ENCODE measurements around the gene LHX3.

LHX3 gene

GRCh38 chr9:136225748-136226679 lies 21.1 kb upstream of the LHX3 start:
- peak; percentile 55 for DNase-seq

GRCh38 chr9:136225366-136225747 lies 20.4 kb upstream of the LHX3 start:
- no peak for DNase-seq

DNA sequence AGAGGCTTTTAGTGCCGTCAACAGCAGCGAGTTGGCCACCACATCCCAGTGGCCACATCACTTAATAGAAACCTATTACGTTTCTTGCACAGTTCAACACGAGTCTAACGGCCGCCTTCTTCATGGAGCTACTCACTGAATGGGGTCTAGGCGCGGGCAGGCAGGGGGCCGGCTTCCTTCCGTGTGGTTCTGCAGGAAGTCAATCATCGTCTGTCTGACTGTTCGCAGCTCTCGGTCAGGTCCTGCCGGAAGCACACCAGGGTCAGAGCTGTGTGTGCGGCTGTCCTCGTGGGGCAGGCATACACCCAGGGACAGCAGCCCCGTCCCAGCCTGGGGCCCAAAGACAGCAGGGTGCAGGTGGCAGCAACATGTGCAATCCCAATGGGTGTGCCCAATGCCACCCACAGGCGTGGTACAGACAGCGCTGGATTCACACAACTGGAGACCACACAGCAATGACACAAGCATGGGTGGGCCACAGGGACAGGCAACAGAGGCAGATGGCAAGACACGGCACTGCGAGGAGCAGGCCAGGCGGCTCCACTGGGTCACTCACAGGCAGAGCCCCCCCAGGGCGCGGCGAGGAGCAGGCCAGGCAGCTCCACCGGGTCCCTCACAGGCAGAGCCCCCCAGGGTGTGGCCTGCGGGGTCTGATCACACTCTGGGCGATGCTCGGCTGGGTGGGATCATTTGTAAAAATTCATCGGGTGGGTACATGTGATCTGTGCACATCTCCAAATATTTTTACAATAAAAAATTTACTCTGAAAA lies 19.1 kb upstream of the LHX3 start:
- no peak for DNase-seq

- no peak for DNase-seq
Observed at GRCh38 chr9:136222906-136223285, 18.0 kb upstream of the LHX3 start.

GRCh38 chr9:136222166-136222905 lies 17.4 kb upstream of the LHX3 start:
- DNase-seq = no peak

DNA sequence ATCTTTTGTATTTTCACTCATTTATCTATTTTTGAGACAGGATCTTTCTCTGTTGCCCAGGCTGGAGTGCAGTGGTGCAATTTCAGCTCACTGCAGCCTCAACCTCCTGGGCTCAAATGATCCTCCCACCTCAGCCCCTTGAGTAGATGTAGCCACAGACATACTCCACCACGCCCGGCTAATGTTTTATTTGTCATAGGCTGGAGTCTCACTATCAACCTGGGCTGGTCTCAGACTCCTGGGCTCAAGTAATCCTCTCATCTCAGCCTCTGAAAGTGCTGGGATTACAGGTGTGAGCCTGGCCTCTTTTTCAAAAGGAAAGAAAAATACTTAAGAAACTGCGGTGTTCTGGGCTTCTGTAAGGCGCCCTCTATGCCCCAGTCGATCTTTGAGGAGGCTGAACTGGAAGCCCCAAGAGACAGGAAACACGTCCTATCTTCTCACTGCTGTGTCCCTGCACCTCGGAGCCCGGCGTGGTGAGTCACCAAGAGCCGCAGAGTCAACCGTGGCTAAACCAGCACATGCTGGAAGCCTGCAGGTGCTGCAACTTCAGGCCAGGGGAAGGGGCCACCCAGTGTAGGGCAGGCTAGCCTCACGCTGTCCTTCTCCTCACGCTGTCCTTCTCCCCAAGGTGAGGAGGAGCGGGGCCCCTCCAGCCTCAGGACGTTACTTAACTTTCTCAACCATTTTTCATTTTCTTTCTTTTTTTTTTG lies 15.2 kb upstream of the LHX3 start:
- no peak for DNase-seq

DNA sequence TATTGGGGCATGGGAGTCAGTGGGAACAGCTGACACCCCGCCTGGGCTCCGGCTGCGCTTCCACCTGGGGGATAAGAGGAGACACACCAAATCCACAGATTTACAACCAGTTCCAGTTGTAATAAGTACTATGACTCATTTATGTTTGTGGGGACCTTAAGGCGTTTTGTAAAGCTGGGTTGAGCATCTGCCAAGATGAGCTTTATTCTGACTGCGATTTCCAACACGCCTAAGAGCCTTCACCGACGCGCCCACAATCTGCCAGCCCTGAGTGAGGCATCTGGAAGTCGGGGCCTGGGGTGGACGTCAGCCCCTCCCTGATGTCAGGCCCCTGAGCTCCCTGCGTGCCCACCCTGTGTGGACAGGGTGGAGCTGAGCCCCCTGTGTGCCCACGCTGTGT lies 14.3 kb upstream of the LHX3 start:
- DNase-seq = no peak

- DNase-seq = no peak
Observed at GRCh38 chr9:136218673-136219072, 13.7 kb upstream of the LHX3 start.

GRCh38 chr9:136218271-136218670 lies 13.3 kb upstream of the LHX3 start:
- DNase-seq = no peak

- DNase-seq = no peak
Observed at GRCh38 chr9:136216541-136217244, 11.8 kb upstream of the LHX3 start.

- DNase-seq = no peak
Observed at GRCh38 chr9:136213733-136214132, 8.8 kb upstream of the LHX3 start.

- no peak for DNase-seq
Observed at GRCh38 chr9:136212345-136212950, 7.5 kb upstream of the LHX3 start.

DNA sequence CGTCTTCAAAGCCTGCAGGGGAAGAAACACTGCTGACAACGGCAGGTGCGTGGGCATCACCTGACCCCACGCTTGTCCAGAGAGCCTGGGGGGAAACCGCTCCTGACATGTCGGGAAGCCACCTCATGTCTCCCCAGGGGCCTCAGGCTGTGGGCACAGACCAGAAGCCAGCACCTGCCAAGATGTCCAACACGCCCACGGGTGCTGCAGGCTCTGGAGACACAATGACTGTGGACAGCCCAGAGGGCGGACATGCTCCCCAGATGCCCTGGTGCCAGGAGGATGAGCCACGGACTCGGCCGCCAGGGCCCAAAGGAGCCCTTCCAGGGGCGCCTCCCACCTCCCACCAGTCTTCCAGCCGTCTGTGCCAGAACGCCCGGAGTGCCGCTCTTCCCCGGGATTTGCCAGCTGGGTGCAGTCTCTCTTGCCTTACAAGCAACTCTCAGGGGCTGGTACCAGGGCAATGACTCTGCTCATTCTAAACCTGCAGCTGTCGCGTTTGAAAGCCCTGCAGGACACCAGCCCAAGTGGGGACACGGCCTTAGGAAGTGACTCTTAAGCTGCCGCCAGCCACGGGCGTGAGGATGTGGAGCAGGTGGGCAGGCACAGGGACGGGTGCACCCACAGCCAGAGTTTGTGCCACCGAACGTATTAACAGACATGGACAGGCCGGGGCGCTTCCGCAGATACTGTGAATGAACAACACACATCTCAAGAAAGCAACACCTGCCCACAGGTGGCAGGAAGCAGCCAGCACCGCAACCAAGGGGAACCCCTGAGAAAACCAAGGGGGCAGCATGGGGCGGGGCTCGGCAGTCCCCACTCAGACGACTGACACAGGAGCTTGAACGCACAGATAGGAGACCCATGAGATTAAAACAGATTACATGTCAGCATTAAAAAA lies 6.8 kb upstream of the LHX3 start:
- DNase-seq = no peak

DNA sequence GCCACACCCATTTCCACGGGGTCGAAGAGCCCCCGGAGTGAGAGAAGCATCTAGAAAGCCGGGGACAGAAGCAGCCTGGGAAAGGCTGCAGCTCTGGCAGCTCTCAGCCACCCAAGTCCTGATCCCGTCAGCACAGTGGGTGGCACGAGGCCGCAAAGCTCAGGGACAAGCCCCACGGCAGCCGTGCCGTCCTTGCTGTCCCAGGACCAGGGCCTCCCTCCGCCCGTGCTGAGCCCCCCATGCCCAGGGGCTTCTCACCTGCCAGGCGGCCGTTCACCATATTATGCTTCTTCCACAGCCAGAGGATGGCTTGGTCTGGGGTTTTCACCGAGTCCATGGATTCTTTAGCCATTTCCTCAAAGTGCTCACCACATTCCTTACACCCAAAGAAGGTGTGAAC lies 6.1 kb upstream of the LHX3 start:
- DNase-seq = no peak

DNA sequence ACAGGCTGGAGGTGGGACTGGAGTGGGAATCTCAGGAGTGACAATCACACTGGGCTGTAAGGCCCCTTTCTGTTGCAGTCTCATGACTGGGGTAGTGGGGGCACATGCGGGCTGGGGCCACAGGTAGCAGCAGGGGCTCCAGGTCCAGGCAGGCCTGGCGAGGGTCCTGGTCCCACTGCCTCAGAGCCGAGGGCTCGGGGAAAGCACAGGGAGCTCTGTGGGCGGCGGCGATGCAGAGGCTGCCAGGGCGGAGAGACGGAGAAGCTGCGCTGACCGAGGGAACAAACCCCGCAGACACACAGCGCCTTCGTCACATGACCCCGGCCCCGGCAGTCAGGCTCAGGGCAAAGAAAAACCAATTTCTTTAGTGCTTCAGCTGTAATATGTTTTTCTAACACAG lies 5.3 kb upstream of the LHX3 start:
- no peak for DNase-seq

GRCh38 chr9:136209786-136210185 lies 4.9 kb upstream of the LHX3 start:
- DNase-seq = no peak

DNA sequence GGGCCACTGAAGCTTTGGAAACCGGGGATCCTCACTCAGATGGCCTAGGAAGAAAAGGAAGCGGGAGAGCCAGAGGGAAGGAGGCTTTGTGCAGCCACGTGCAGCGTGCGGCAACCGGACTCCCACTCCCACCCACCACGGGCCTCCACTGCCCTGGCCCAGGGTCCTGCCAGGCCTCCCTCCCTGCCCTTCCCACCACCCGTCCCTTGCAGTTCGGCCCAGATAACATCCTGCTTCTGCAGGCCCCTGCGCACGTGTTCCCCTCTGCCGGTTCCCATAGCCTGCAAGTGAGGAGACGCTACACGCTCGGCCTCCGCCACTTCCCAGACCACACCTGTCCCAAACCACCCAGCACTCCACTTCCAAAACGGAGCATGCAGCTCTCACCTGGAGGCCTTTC lies 4.3 kb upstream of the LHX3 start:
- no peak for DNase-seq

GRCh38 chr9:136208675-136209074 lies 3.7 kb upstream of the LHX3 start:
- DNase-seq = no peak

GRCh38 chr9:136207616-136208015 lies 2.7 kb upstream of the LHX3 start:
- DNase-seq = no peak

GRCh38 chr9:136206602-136207275 lies 1.8 kb upstream of the LHX3 start:
- DNase-seq = no peak

All from activated gamma-delta T cell treated with Interleukin-2 at 50 U/mL for 16 hours (primary cell).